IMR-90 (cell line): ENCODE measurements around the gene ZDHHC1. TPM values are rescaled to one million over a fixed set of nuclear protein-coding genes. Genes with fewer than 3 reads are reported as not detected.

Source experiments
- ATAC-seq: fragments of 200-7000 bp; cut with Tn5 transposase; 2 replicates; pipeline ENCODE4 v1.9.1; 2020; ENCODE audit warnings: low read depth, mild to moderate bottlenecking, moderate library complexity
- BruUV-seq: library from RNA; stranded (reverse); fragments of 400-500 nt; replicated peaks from 2 replicates; lab custom pipeline; 2021; lab: Mats Ljungman, UMichigan
- CTCF ChIA-PET: fragments of 300-600 bp; formaldehyde crosslinking; extraction: SDS; loops from one replicate; lab custom pipeline; 2021; ENCODE audit warnings: antibody characterized with exemption; lab: Yijun Ruan, JAX
- POLR2A ChIA-PET: fragments of 300-600 bp; sonication (Branson Sonifier 250); formaldehyde crosslinking; loops from one replicate; lab custom pipeline; 2022; ENCODE audit warnings: antibody characterized with exemption; ENCODE audit not compliant: unreplicated experiment; lab: Charles Lee
- DNase-seq: peaks from one replicate; pipeline ENCODE4 v3.0.0; 2013
- H2AFZ ChIP-seq: replicated peaks from 2 replicates; pipeline ENCODE3; 2013; ENCODE audit warnings: low read length, mild to moderate bottlenecking; ENCODE audit not compliant: poor library complexity
- H2AK5ac ChIP-seq: 2 replicates; pipeline ENCODE4 v1.6.1; 2013; ENCODE audit warnings: low read depth, low read length, inconsistent platforms
- H2AK9ac ChIP-seq: replicated peaks from 2 replicates; pipeline ENCODE3; 2013; ENCODE audit warnings: mild to moderate bottlenecking, low read depth, low read length, moderate library complexity; ENCODE audit not compliant: poor library complexity
- H2BK120ac ChIP-seq: 2 replicates; pipeline ENCODE4 v1.6.1; 2013; ENCODE audit warnings: low read depth, low read length, inconsistent platforms
- H2BK15ac ChIP-seq: 3 replicates; pipeline ENCODE4 v1.6.1; 2013; ENCODE audit warnings: low read depth, low read length, inconsistent platforms
- H2BK20ac ChIP-seq: 2 replicates; pipeline ENCODE4 v1.6.1; 2013; ENCODE audit warnings: low read depth, mild to moderate bottlenecking, inconsistent platforms, low read length, moderate library complexity
- H2BK5ac ChIP-seq: 2 replicates; pipeline ENCODE4 v1.6.1; 2013; ENCODE audit warnings: mild to moderate bottlenecking, low read depth, low read length, inconsistent platforms; ENCODE audit not compliant: poor library complexity, severe bottlenecking
- H3K14ac ChIP-seq: replicated peaks from 2 replicates; pipeline ENCODE4 v1.6.1; 2013; ENCODE audit warnings: low read depth, low read length, inconsistent platforms
- H3K18ac ChIP-seq: 2 replicates; pipeline ENCODE4 v1.6.1; 2013; ENCODE audit warnings: low read depth, low read length, control low read depth
- H3K23ac ChIP-seq: 2 replicates; pipeline ENCODE4 v1.6.1; 2013; ENCODE audit warnings: low read depth, low read length, inconsistent platforms
- H3K27ac ChIP-seq: 2 replicates; pipeline ENCODE4 v1.5.1; 2013; ENCODE audit warnings: mild to moderate bottlenecking, control low read depth, low read length; ENCODE audit not compliant: insufficient read depth
- H3K27me3 ChIP-seq: 2 replicates; pipeline ENCODE4 v1.6.1; 2013; ENCODE audit warnings: low read length; ENCODE audit not compliant: control insufficient read depth, insufficient read depth
- H3K36me3 ChIP-seq: 2 replicates; pipeline ENCODE4 v1.6.1; 2013; ENCODE audit warnings: low read length, mixed read lengths; ENCODE audit not compliant: control insufficient read depth, insufficient read depth
- H3K4ac ChIP-seq: 2 replicates; pipeline ENCODE4 v1.6.1; 2013; ENCODE audit warnings: low read depth, low read length, inconsistent platforms
- H3K4me1 ChIP-seq: 2 replicates; pipeline ENCODE4 v1.6.1; 2013; ENCODE audit warnings: low read length, mixed read lengths; ENCODE audit not compliant: control insufficient read depth, insufficient read depth
- H3K4me2 ChIP-seq: 2 replicates; pipeline ENCODE4 v1.6.1; 2013; ENCODE audit warnings: low read depth, mild to moderate bottlenecking, control low read depth, low read length, moderate library complexity
- H3K4me3 ChIP-seq: 2 replicates; pipeline ENCODE4 v1.5.1; 2013; ENCODE audit warnings: low read depth, mild to moderate bottlenecking, control low read depth, low read length, moderate library complexity; ENCODE audit not compliant: insufficient read depth
- H3K56ac ChIP-seq: 2 replicates; pipeline ENCODE4 v1.6.1; 2013; ENCODE audit warnings: low read length, inconsistent platforms; ENCODE audit not compliant: insufficient read depth; ENCODE audit errors: extremely low read depth
- H3K79me1 ChIP-seq, 2 experiments: 2 replicates each; pipeline ENCODE4 v1.6.1; 2013; ENCODE audit warnings: low read length in 2 of 2, inconsistent platforms in 1 of 2, low read depth in 1 of 2
- H3K9ac ChIP-seq: 2 replicates; pipeline ENCODE4 v1.6.1; 2013; ENCODE audit warnings: low read depth, low read length, control low read depth
- H3K9me1 ChIP-seq: 2 replicates; pipeline ENCODE4 v1.6.1; 2013; ENCODE audit warnings: low read length, inconsistent platforms; ENCODE audit not compliant: insufficient read depth
- H3K9me3 ChIP-seq: 2 replicates; pipeline ENCODE4 v1.6.1; 2013; ENCODE audit warnings: low read length; ENCODE audit not compliant: control insufficient read depth, insufficient read depth
- H4K20me1 ChIP-seq: 2 replicates; pipeline ENCODE4 v1.6.1; 2013; ENCODE audit warnings: low read length, inconsistent platforms; ENCODE audit not compliant: insufficient read depth
- H4K5ac ChIP-seq: 2 replicates; pipeline ENCODE4 v1.6.1; 2013; ENCODE audit warnings: mild to moderate bottlenecking, low read depth, low read length, control low read depth
- H4K8ac ChIP-seq, 2 experiments: 2 replicates each; pipeline ENCODE4 v1.6.1; 2013; ENCODE audit warnings: low read depth in 2 of 2, low read length in 2 of 2, control low read depth in 1 of 2, inconsistent platforms in 1 of 2
- H4K91ac ChIP-seq: 2 replicates; pipeline ENCODE4 v1.6.1; 2013; ENCODE audit warnings: low read depth, low read length, inconsistent platforms; ENCODE audit not compliant: insufficient read depth
- BHLHE40 ChIP-seq: fragments of 150-350 bp; IDR thresholded peaks from 2 replicates; pipeline ENCODE4 v1.6.1; 2016; ENCODE audit warnings: mild to moderate bottlenecking, low read depth, low read length
- CTCF ChIP-seq: conservative IDR thresholded peaks from 2 replicates; pipeline ENCODE4 v1.5.1; 2012; ENCODE audit warnings: mild to moderate bottlenecking, low read depth, low read length, improper control_type of control experiment
- ELK1 ChIP-seq: fragments of 150-350 bp; IDR thresholded peaks from 2 replicates; pipeline ENCODE4 v1.6.1; 2016; ENCODE audit warnings: low read depth, mild to moderate bottlenecking, low read length, moderate library complexity, borderline replicate concordance
- FOS ChIP-seq: fragments of 150-350 bp; IDR thresholded peaks from 2 replicates; pipeline ENCODE4 v1.6.1; 2016; ENCODE audit warnings: low read depth, low read length
- NFE2L2 ChIP-seq: fragments of 150-350 bp; IDR thresholded peaks from 2 replicates; pipeline ENCODE4 v1.6.1; 2016; ENCODE audit warnings: low read depth, mild to moderate bottlenecking, low read length
- RAD21 ChIP-seq: IDR thresholded peaks from 2 replicates; pipeline ENCODE4 v1.6.1; 2012; ENCODE audit warnings: low read length, improper control_type of control experiment
- RCOR1 ChIP-seq: IDR thresholded peaks from 2 replicates; pipeline ENCODE4 v1.6.1; 2012; ENCODE audit warnings: mild to moderate bottlenecking, low read length, improper control_type of control experiment; ENCODE audit not compliant: insufficient replicate concordance
- WGBS, 2 experiments: methylation state at CpG; one replicate each; pipeline versions ENCODE4 v1.1.5 to v1.1.7; 2013; ENCODE audit warnings: missing lambda C conversion rate in 2 of 2; ENCODE audit not compliant: insufficient read length in 1 of 2; ENCODE audit errors: extremely low coverage in 2 of 2; 5-methylcytosine and 5-hydroxymethylcytosine counted together
- dilution Hi-C: fragments of 300-500 bp; cut with HindIII; formaldehyde crosslinking; loops from one replicate; pipeline ENCODE4 v1.14.3; 2018; ENCODE audit warnings: low sequenced_read_pairs; ENCODE audit not compliant: unreplicated experiment
- in situ Hi-C: fragments of 300-500 bp; cut with MboI; formaldehyde crosslinking; loops from 3 replicates; pipeline ENCODE4 v1.14.3; 2019; ENCODE audit warnings: low sequenced_read_pairs, inconsistent platforms, mixed read lengths
- intact Hi-C: fragments of 100-400 bp; cut with micrococcal nuclease; formaldehyde crosslinking; loops from 2 replicates; pipeline ENCODE4 v1.10.0; 2022
- polyA plus RNA-seq, 3 experiments: library from polyadenylated mRNA; depleted of rRNA; stranded (reverse); fragments of >200 nt; gene quantifications; 2 replicates each; pipeline ENCODE4 v1.2.3, GENCODE V29; 2012; ENCODE audit warnings: low replicate concordance in 1 of 3
- total RNA-seq: library from RNA; depleted of rRNA; stranded (reverse); fragments of >200 nt; gene quantifications from 2 replicates; pipeline ENCODE4 v1.2.3, GENCODE V29; 2012
- TF ChIP-seq, protein P1 (sequence below): fragments of 150-350 bp; IDR thresholded peaks from 2 replicates; pipeline ENCODE4 v1.6.1; 2017; ENCODE audit warnings: mild to moderate bottlenecking, antibody characterized with exemption, low read length, low read depth

Gene ZDHHC1
- total and polyA plus RNA-seq, 2 of the 4 experiments (the other 2 are of a cell fraction): 2.0 to 5.9 TPM

- no peak overlapping the region for H3K4me3 ChIP-seq
- H3K27me3 ChIP-seq: peaks cover 24% of the 10 kb centered on the region
- H3K9me1 ChIP-seq: peaks cover 5% of the 10 kb centered on the region; the same call in 1 of the 2 replicates
- DNase-seq (no peak), ATAC-seq (no peak)
- no peak overlapping the region for H3K14ac ChIP-seq
- no peak overlapping the region for H2BK20ac ChIP-seq
- peaks cover 5% of the 10 kb centered on the region; the same call in 1 of the 2 replicates for H3K4me1 ChIP-seq
- H3K27ac ChIP-seq: no peak overlapping the region
- no peak overlapping the region for H3K18ac ChIP-seq
- no TSS peak for BruUV-seq
- no peaks in the 10 kb centered on the region for H4K20me1 ChIP-seq
- H2BK5ac ChIP-seq: no peak overlapping the region
- no peak for TF ChIP-seq FOS
- TF ChIP-seq RCOR1: no peak
- TF ChIP-seq, protein P1, sequence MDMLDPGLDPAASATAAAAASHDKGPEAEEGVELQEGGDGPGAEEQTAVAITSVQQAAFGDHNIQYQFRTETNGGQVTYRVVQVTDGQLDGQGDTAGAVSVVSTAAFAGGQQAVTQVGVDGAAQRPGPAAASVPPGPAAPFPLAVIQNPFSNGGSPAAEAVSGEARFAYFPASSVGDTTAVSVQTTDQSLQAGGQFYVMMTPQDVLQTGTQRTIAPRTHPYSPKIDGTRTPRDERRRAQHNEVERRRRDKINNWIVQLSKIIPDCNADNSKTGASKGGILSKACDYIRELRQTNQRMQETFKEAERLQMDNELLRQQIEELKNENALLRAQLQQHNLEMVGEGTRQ: no peak
- no peak for TF ChIP-seq NFE2L2
- TF ChIP-seq ELK1: no peak
- no peak for TF ChIP-seq RAD21
- no peak for TF ChIP-seq CTCF
- TF ChIP-seq BHLHE40: no peak
- H4K5ac ChIP-seq: no peak overlapping the region
- in situ Hi-C loops (no loop called here), intact Hi-C loops (no loop called here), dilution Hi-C loops (no loop called here)
- H2AK5ac ChIP-seq: no peak overlapping the region
- H4K91ac ChIP-seq: no peak overlapping the region
- no peaks in the 10 kb centered on the region for H3K36me3 ChIP-seq
- H3K23ac ChIP-seq: no peak overlapping the region
- no peak overlapping the region for H3K56ac ChIP-seq
- H4K8ac ChIP-seq: no peak overlapping the region
- no peaks in the 10 kb centered on the region for H3K9me3 ChIP-seq
- H2AFZ ChIP-seq: no peak overlapping the region
- no peak overlapping the region for H3K9ac ChIP-seq
- H2BK120ac ChIP-seq: no peak overlapping the region
- H2BK15ac ChIP-seq: no peak overlapping the region
- no peaks in the 10 kb centered on the region for H3K79me1 ChIP-seq
- no peak overlapping the region for H3K4ac ChIP-seq
- H3K4me2 ChIP-seq: no peak overlapping the region
- no CpG with 5 or more reads among the region's 2 CpGs for WGBS, 2 experiments
- ChIA-PET POLR2A (interaction anchor here (0.5 to 0.6 kb wide), 2 partner anchors 171 to 185 kb away, joined by 4 to 6 read pairs; no protein-coding TSS in a partner anchor), CTCF (no interaction called here)
- H2AK9ac ChIP-seq: no peak overlapping the region
Observed at GRCh38 chr16:67388591-67388990, 27.7 kb downstream of the ZDHHC1 start.
